ENCODE results near the gene BDKRB2.

DNA sequence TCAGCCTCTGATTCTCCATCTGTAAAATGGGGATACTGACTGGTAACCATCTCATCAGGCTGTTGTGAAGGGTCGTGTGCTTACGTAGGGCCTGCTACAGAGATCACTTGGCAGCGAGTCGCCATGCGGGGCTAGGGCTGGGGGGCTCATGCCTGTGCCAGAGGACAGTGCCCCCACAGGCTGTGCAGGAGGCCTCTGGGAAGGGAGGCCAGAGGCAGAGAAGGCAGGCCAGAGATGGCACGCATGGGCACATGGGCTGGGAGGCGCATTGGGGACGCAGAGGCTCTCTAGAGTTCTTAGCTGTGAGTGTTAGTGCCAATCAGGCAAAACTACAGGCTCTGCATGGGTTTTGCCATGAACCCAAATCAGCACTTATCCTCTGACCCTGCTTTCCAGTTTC, 3.5 kb upstream of the BDKRB2 start:
- TF ChIP-seq, protein P1, sequence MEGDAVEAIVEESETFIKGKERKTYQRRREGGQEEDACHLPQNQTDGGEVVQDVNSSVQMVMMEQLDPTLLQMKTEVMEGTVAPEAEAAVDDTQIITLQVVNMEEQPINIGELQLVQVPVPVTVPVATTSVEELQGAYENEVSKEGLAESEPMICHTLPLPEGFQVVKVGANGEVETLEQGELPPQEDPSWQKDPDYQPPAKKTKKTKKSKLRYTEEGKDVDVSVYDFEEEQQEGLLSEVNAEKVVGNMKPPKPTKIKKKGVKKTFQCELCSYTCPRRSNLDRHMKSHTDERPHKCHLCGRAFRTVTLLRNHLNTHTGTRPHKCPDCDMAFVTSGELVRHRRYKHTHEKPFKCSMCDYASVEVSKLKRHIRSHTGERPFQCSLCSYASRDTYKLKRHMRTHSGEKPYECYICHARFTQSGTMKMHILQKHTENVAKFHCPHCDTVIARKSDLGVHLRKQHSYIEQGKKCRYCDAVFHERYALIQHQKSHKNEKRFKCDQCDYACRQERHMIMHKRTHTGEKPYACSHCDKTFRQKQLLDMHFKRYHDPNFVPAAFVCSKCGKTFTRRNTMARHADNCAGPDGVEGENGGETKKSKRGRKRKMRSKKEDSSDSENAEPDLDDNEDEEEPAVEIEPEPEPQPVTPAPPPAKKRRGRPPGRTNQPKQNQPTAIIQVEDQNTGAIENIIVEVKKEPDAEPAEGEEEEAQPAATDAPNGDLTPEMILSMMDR (conservative IDR thresholded peaks at IDR 0.05; ENCODE audit: low read depth, low read length) = no peak
- TF ChIP-seq NFE2L2 (IDR thresholded peaks at IDR 0.05; ENCODE audit: low read depth, low read length) = no peak
- no peak for TF ChIP-seq RFX5 (IDR thresholded peaks at IDR 0.05; ENCODE audit: low read depth, low read length)
- no peak for TF ChIP-seq BHLHE40 (IDR thresholded peaks at IDR 0.05; ENCODE audit: low read depth, low read length)
- no peak for TF ChIP-seq CEBPB (IDR thresholded peaks at IDR 0.05; ENCODE audit: low read depth, low read length)
- TF ChIP-seq RCOR1 (IDR thresholded peaks at IDR 0.05; ENCODE audit: insufficient replicate concordance, low read length) = no peak
- no peak for TF ChIP-seq SMC3 (IDR thresholded peaks at IDR 0.05; ENCODE audit: low read depth, low read length)
- TF ChIP-seq POLR2A (IDR thresholded peaks at IDR 0.05; ENCODE audit: low read depth, low read length) = no peak
- TF ChIP-seq CHD1 (IDR thresholded peaks at IDR 0.05; ENCODE audit: low read depth, low read length) = no peak
- no peak for TF ChIP-seq MXI1 (IDR thresholded peaks at IDR 0.05; ENCODE audit: borderline replicate concordance, low read depth, low read length)
- TF ChIP-seq MAFK (IDR thresholded peaks at IDR 0.05; ENCODE audit: low read depth, low read length) = no peak
- TF ChIP-seq MAZ (IDR thresholded peaks at IDR 0.05; ENCODE audit: borderline replicate concordance, low read depth, low read length) = no peak
- no peak for TF ChIP-seq RAD21 (IDR thresholded peaks at IDR 0.05; ENCODE audit: low read length)
- TF ChIP-seq, protein P2, sequence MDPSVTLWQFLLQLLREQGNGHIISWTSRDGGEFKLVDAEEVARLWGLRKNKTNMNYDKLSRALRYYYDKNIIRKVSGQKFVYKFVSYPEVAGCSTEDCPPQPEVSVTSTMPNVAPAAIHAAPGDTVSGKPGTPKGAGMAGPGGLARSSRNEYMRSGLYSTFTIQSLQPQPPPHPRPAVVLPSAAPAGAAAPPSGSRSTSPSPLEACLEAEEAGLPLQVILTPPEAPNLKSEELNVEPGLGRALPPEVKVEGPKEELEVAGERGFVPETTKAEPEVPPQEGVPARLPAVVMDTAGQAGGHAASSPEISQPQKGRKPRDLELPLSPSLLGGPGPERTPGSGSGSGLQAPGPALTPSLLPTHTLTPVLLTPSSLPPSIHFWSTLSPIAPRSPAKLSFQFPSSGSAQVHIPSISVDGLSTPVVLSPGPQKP (IDR thresholded peaks at IDR 0.05; ENCODE audit: borderline replicate concordance, low read depth, low read length) = no peak

All from IMR-90 (cell line).